Keratinocyte (primary cell): ENCODE results near the gene TGFBRAP1. TPM values are rescaled to one million over a fixed set of nuclear protein-coding genes. Genes with fewer than 3 reads are reported as not detected.

Experiments used
- DNase-seq: peaks from one replicate; pipeline ENCODE4 v3.0.0-alpha.2; 2011; ENCODE audit warnings: low read depth, missing footprints, low spot score
- FAIRE-seq: peaks from 2 replicates; lab custom pipeline; 2011; peaks lifted over from hg19 to GRCh38; lab: Jason Lieb, UNC
- H2AFZ ChIP-seq: 2 replicates; pipeline ENCODE4 v1.6.0; 2012; ENCODE audit warnings: low read length, control low read depth, inconsistent platforms; ENCODE audit not compliant: control insufficient read depth
- H3K27ac ChIP-seq: 2 replicates; pipeline ENCODE4 v1.5.1; 2011; ENCODE audit warnings: low read length; ENCODE audit not compliant: control insufficient read depth, insufficient read depth
- H3K27me3 ChIP-seq: 3 replicates; pipeline ENCODE4 v1.6.0; 2011; ENCODE audit warnings: low read length; ENCODE audit not compliant: control insufficient read depth, insufficient read depth; ENCODE audit errors: extremely low read depth
- H3K36me3 ChIP-seq, 2 experiments: 2 replicates in 1 of 2; 3 replicates in 1 of 2; pipeline ENCODE4 v1.5.1; 2011; ENCODE audit warnings: low read length in 2 of 2, mild to moderate bottlenecking in 1 of 2; ENCODE audit not compliant: control insufficient read depth in 2 of 2, insufficient read depth in 2 of 2; ENCODE audit errors: extremely low read depth in 1 of 2
- H3K4me1 ChIP-seq: 3 replicates; pipeline ENCODE4 v1.5.1; 2011; ENCODE audit warnings: low read length; ENCODE audit not compliant: control insufficient read depth, insufficient read depth; ENCODE audit errors: extremely low read depth
- H3K4me2 ChIP-seq: 3 replicates; pipeline ENCODE4 v1.6.0; 2011; ENCODE audit warnings: low read depth, low read length; ENCODE audit not compliant: control insufficient read depth, insufficient read depth; ENCODE audit errors: extremely low read depth
- H3K4me3 ChIP-seq, 3 experiments: fragments of 200-600 bp in 1 of 3; sonication (generic) in 1 of 3; 2 replicates in 2 of 3; 3 replicates in 1 of 3; pipeline ENCODE4 v1.5.1; 2011 to 2016; ENCODE audit warnings: low read length in 3 of 3, mild to moderate bottlenecking in 3 of 3, control low read depth in 2 of 3, inconsistent platforms in 1 of 3, low read depth in 1 of 3, mixed read lengths in 1 of 3, mixed run types in 1 of 3, moderate library complexity in 1 of 3; ENCODE audit not compliant: control insufficient read depth in 2 of 3, insufficient read depth in 2 of 3; ENCODE audit errors: extremely low read depth in 1 of 3
- H3K79me2 ChIP-seq: 2 replicates; pipeline ENCODE4 v1.6.0; 2012; ENCODE audit warnings: low read length; ENCODE audit not compliant: control insufficient read depth, insufficient read depth
- H3K9ac ChIP-seq: 3 replicates; pipeline ENCODE4 v1.6.0; 2011; ENCODE audit warnings: low read length; ENCODE audit not compliant: control insufficient read depth, insufficient read depth; ENCODE audit errors: extremely low read depth
- H3K9me1 ChIP-seq: 3 replicates; pipeline ENCODE4 v1.6.0; 2011; ENCODE audit warnings: low read length; ENCODE audit not compliant: control insufficient read depth, insufficient read depth; ENCODE audit errors: extremely low read depth
- H3K9me3 ChIP-seq: 2 replicates; pipeline ENCODE4 v1.5.1; 2012; ENCODE audit warnings: low read depth, low read length; ENCODE audit not compliant: control insufficient read depth
- H4K20me1 ChIP-seq: 3 replicates; pipeline ENCODE4 v1.6.0; 2011; ENCODE audit warnings: low read length; ENCODE audit not compliant: control insufficient read depth, insufficient read depth; ENCODE audit errors: extremely low read depth
- EZH2 ChIP-seq: IDR thresholded peaks from one replicate; pipeline ENCODE4 v1.6.1; 2012; ENCODE audit warnings: inconsistent platforms, mild to moderate bottlenecking, low read length, moderate library complexity
- dilution Hi-C: fragments of 300-500 bp; cut with MboI; formaldehyde crosslinking; loops from one replicate; pipeline ENCODE4 v1.7.0; 2020; ENCODE audit warnings: low sequenced_read_pairs; ENCODE audit not compliant: extremely low pct_ligation_motif_present
- polyA plus RNA-seq, 5 experiments: library from polyadenylated mRNA; depleted of rRNA in 3 of 5; stranded (reverse) in 3 of 5; stranded (forward) in 1 of 5; unstranded in 1 of 5; fragments of >200 nt; gene quantifications; 1 replicate in 1 of 5; 2 replicates in 3 of 5; 3 replicates in 1 of 5; pipeline versions ENCODE4 v1.2.1 to v1.2.3, GENCODE V29; 2011 to 2012; ENCODE audit warnings: missing spikeins in 2 of 5, low read depth in 1 of 5, low replicate concordance in 1 of 5
- TF ChIP-seq, protein P1 (sequence below), 3 experiments: IDR thresholded peaks in 1 of 3; conservative IDR thresholded peaks in 1 of 3; optimal IDR thresholded peaks in 1 of 3; 2 replicates in 2 of 3; 3 replicates in 1 of 3; pipeline versions ENCODE3 to v1.5.1; 2011; ENCODE audit warnings: low read length in 3 of 3, mild to moderate bottlenecking in 3 of 3, moderate library complexity in 2 of 3, control low read depth in 1 of 3, inconsistent platforms in 1 of 3; ENCODE audit not compliant: insufficient read depth in 2 of 3; ENCODE audit errors: extremely low read depth in 1 of 3

TGFBRAP1 gene
- polyA plus RNA-seq, 1 donor (not counting 4 experiments of a cell fraction or from before 2014, with no cell fraction given): 9.3 TPM

GRCh38 chr2:105231232-105231619 is 98.3 kb downstream of the TGFBRAP1 start:
- Histone ChIP-seq H3K4me1 (peaks cover 8% of the 10 kb centered on the region), H3K9me3 (no peaks in the 10 kb centered on the region), H3K9ac (no peak overlapping the region), H2AFZ (no peak overlapping the region), H3K36me3 (no peaks in the 10 kb centered on the region), H4K20me1 (no peaks in the 10 kb centered on the region), H3K27ac (no peak overlapping the region), H3K4me2 (no peak overlapping the region), H3K4me3 (no peak overlapping the region), H3K9me1 (no peaks in the 10 kb centered on the region), H3K27me3 (no peaks in the 10 kb centered on the region), H3K79me2 (no peaks in the 10 kb centered on the region)
- dilution Hi-C loops: no loop called here
- no peak for FAIRE-seq
- DNase-seq: no peak
- TF ChIP-seq, protein P1, sequence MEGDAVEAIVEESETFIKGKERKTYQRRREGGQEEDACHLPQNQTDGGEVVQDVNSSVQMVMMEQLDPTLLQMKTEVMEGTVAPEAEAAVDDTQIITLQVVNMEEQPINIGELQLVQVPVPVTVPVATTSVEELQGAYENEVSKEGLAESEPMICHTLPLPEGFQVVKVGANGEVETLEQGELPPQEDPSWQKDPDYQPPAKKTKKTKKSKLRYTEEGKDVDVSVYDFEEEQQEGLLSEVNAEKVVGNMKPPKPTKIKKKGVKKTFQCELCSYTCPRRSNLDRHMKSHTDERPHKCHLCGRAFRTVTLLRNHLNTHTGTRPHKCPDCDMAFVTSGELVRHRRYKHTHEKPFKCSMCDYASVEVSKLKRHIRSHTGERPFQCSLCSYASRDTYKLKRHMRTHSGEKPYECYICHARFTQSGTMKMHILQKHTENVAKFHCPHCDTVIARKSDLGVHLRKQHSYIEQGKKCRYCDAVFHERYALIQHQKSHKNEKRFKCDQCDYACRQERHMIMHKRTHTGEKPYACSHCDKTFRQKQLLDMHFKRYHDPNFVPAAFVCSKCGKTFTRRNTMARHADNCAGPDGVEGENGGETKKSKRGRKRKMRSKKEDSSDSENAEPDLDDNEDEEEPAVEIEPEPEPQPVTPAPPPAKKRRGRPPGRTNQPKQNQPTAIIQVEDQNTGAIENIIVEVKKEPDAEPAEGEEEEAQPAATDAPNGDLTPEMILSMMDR (optimal IDR thresholded peaks at IDR 0.05 in 1 of 3, IDR thresholded peaks at IDR 0.05 in 1 of 3, conservative IDR thresholded peaks at IDR 0.05 in 1 of 3; ENCODE audit: extremely low read depth in 1 of 3, insufficient read depth in 2 of 3, low read length in 3 of 3): no peak
- TF ChIP-seq EZH2: no peak

GRCh38 chr2:105224444-105224843 is 105.1 kb downstream of the TGFBRAP1 start:
- H3K79me2 ChIP-seq: no peaks in the 10 kb centered on the region
- H3K4me3 ChIP-seq: no peak overlapping the region
- no peaks in the 10 kb centered on the region for H4K20me1 ChIP-seq
- H3K36me3 ChIP-seq: no peaks in the 10 kb centered on the region
- no peaks in the 10 kb centered on the region for H3K4me1 ChIP-seq
- H3K9ac ChIP-seq: no peak overlapping the region
- no peaks in the 10 kb centered on the region for H3K9me1 ChIP-seq
- no peaks in the 10 kb centered on the region for H3K9me3 ChIP-seq
- dilution Hi-C loops: loop anchor here (25.0 kb wide), 1 partner anchor 112 kb away; no protein-coding TSS in a partner anchor
- DNase-seq: no peak
- no peak for TF ChIP-seq EZH2
- TF ChIP-seq, protein P1 (optimal IDR thresholded peaks at IDR 0.05 in 1 of 3, IDR thresholded peaks at IDR 0.05 in 1 of 3, conservative IDR thresholded peaks at IDR 0.05 in 1 of 3; ENCODE audit: extremely low read depth in 1 of 3, insufficient read depth in 2 of 3, low read length in 3 of 3): no peak
- no peak overlapping the region for H2AFZ ChIP-seq
- H3K27ac ChIP-seq: no peak overlapping the region
- no peak for FAIRE-seq
- peaks cover 5% of the 10 kb centered on the region for H3K27me3 ChIP-seq
- no peak overlapping the region for H3K4me2 ChIP-seq
